ENCODE measurements around the gene EME1. TPM values are rescaled to one million over a fixed set of nuclear protein-coding genes. Genes with fewer than 3 reads are reported as not detected.

The EME1 gene
- total and polyA plus RNA-seq, 2 of the 8 experiments (the other 6 are each of a cell fraction or from before 2014, with no cell fraction given): 13.9 to 16.3 TPM

DNA sequence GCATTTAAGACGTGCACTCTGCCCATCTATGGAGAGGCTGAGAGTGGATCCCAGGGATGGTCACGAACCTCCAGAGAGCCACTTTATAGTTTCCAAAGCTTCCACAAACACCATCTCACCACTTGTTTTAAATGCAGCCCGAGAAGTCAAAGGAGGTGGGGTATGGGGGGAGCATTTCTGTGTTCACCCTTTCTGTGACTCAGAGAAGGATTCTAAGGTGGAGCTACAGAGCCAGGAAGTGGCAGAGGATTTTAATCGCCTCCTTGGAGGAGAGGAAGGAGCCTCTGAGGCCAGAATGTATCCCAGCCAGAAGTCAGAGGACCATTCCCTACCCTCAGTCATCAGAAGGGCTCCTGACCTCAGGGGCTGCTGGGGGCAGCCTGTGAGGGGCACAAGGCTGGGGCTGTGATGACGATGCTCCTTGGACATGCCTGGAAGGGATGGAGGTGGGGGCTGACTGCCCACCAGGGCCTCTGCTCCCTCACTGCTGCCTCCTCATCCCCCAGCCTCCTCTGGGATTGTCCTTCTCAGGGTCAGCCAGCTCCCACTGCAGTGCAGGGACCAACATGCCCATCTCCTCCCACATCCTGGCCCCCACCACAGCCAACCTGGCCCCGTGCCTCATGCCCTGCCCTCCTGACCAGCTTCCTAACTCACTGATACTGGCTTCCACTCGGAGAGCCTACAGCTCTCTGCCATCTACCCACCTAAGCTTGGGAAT lies 24.3 kb upstream of the EME1 start:
- FAIRE-seq (no peak), DNase-seq (ENCODE audit: low read depth in 1 of 2, low spot score in 2 of 2) (no peak)
- Histone ChIP-seq H2BK20ac (ENCODE audit: low read length) (no peak overlapping the region), H3K27ac (ENCODE audit: low read depth, low read length) (no peak overlapping the region), H4K8ac (ENCODE audit: extremely low read depth, insufficient read depth, low read length) (no peak overlapping the region; the same call in 1 of the 2 replicates), H3K4me2 (ENCODE audit: insufficient read depth in 1 of 2, low read depth in 2 of 2, low read length in 2 of 2) (no peak overlapping the region; a peak in 1 of 4 replicates), H2BK5ac (ENCODE audit: low read depth, low read length) (peak overlapping the region; percentile 68; the same call in 1 of the 2 replicates), H3K18ac (ENCODE audit: extremely low read depth, low read length) (no peak overlapping the region), H2AFZ (ENCODE audit: low read length) (no peak overlapping the region), H2AK5ac (ENCODE audit: low read depth, low read length) (peak overlapping the region; percentile 86; the same call in 1 of the 2 replicates), H4K91ac (replicated peaks; ENCODE audit: insufficient read length, low read length) (no peak overlapping the region), H2BK120ac (replicated peaks; ENCODE audit: low read depth, low read length) (no peak overlapping the region), H3K27me3 (replicated peaks in 1 of 4; ENCODE audit: control insufficient read depth in 3 of 4, extremely low read depth in 1 of 4, insufficient read depth in 3 of 4, low read length in 3 of 4) (peaks cover 0 to 9% (median 5%) of the 10 kb centered on the region in 4 experiments; a peak in 4 of 7 replicates), H3K9ac (replicated peaks in 1 of 4; ENCODE audit: extremely low read depth in 1 of 4, low read depth in 3 of 4, low read length in 3 of 4) (peak overlapping the region in 1 of 4 experiments; percentile 21; a peak in 1 of 7 replicates), H4K5ac (ENCODE audit: insufficient read length, low read depth, low read length) (no peak overlapping the region), H3K23me2 (ENCODE audit: low read depth, low read length) (peaks cover 17% of the 10 kb centered on the region), H3K4me1 (replicated peaks in 1 of 4; ENCODE audit: control insufficient read depth in 3 of 4, insufficient read depth in 4 of 4, low read length in 3 of 4) (peaks cover 4 to 17% (median 11%) of the 10 kb centered on the region in 4 experiments), H2BK12ac (ENCODE audit: low read depth, low read length) (0 out of 2 replicates have a peak overlapping the region, but pooled peaks have one; percentile 4), H3K9me3 (ENCODE audit: insufficient read depth in 2 of 2, low read depth in 1 of 2, low read length in 1 of 2) (no peaks in the 10 kb centered on the region), H3K56ac (replicated peaks; ENCODE audit: insufficient read length, low read depth, low read length) (no peak overlapping the region), H3K36me3 (ENCODE audit: control insufficient read depth in 2 of 4, insufficient read depth in 4 of 4, low read length in 3 of 4) (peaks cover 0 to 4% (median under 1%) of the 10 kb centered on the region in 4 experiments; a peak in 2 of 8 replicates), H3K4ac (replicated peaks; ENCODE audit: insufficient read length, low read depth, low read length) (no peak overlapping the region), H3K23ac (ENCODE audit: insufficient read length) (no peak overlapping the region), H3K4me3 (ENCODE audit: extremely low read depth in 1 of 4, insufficient read depth in 2 of 4, low read depth in 3 of 4, low read length in 4 of 4) (no peak overlapping the region), H2BK15ac (ENCODE audit: low read length) (0 out of 2 replicates have a peak overlapping the region, but pooled peaks have one; percentile 4), H4K20me1 (replicated peaks in 1 of 2; ENCODE audit: control insufficient read depth in 1 of 2, insufficient read depth in 2 of 2, low read length in 2 of 2) (peaks cover 2 to 26% of the 10 kb centered on the region in 2 experiments), H3K79me2 (ENCODE audit: control insufficient read depth in 1 of 2, insufficient read depth in 2 of 2, low read length in 2 of 2) (peaks cover 0 to 25% of the 10 kb centered on the region in 2 experiments; a peak in 2 of 4 replicates), H3K14ac (ENCODE audit: insufficient read length) (no peak overlapping the region), H3K79me1 (ENCODE audit: low read depth, low read length) (peaks cover 20% of the 10 kb centered on the region)
- CTCF ChIA-PET (ENCODE audit: partially characterized antibody): interaction anchor here (0.6 to 4.0 kb wide), 10 partner anchors 15 to 179 kb away, joined by 3 to 58 read pairs (median 4); no protein-coding TSS in a partner anchor
- TF ChIP-seq POLR2A (IDR thresholded peaks at IDR 0.05; ENCODE audit: control extremely low read depth in 1 of 2, low read depth in 2 of 2, low read length in 2 of 2) (peak in 1 of 2 experiments; percentile 46; a peak in 1 of 3 replicates), GABPA (IDR thresholded peaks at IDR 0.05; ENCODE audit: borderline replicate concordance, insufficient read depth, low read length) (no peak), RXRA (IDR thresholded peaks at IDR 0.05; ENCODE audit: insufficient read depth, low read depth, low read length) (no peak), POLR2AphosphoS5 (IDR thresholded peaks at IDR 0.05; ENCODE audit: low read depth, low read length) (0 out of 2 replicates have a peak, but pooled peaks have one; percentile 8), SIRT6 (IDR thresholded peaks at IDR 0.05; ENCODE audit: low read length) (no peak)
- TF ChIP-seq, protein P1, sequence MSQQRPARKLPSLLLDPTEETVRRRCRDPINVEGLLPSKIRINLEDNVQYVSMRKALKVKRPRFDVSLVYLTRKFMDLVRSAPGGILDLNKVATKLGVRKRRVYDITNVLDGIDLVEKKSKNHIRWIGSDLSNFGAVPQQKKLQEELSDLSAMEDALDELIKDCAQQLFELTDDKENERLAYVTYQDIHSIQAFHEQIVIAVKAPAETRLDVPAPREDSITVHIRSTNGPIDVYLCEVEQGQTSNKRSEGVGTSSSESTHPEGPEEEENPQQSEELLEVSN (IDR thresholded peaks at IDR 0.05): no peak
- TF ChIP-seq, protein P2, sequence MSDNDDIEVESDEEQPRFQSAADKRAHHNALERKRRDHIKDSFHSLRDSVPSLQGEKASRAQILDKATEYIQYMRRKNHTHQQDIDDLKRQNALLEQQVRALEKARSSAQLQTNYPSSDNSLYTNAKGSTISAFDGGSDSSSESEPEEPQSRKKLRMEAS (IDR thresholded peaks at IDR 0.05): no peak
- 81% methylated on average over 7 of the region's 7 CpGs; no CpG with 5 or more reads in 1 of the 2 experiments for WGBS, 2 experiments (ENCODE audit: extremely low coverage in 1 of 2, insufficient coverage in 1 of 2, insufficient read length in 1 of 2, insufficient replicate concordance in 2 of 2, low coverage in 1 of 2, low lambda C conversion rate in 2 of 2, missing lambda C conversion rate in 1 of 2)
- POLR2A ChIA-PET (ENCODE audit: partially characterized antibody): interaction anchor here (0.7 to 12.4 kb wide), 5 partner anchors 14 to 144 kb away, joined by 3 to 135 read pairs (median 3); no protein-coding TSS in a partner anchor

Data from H1 (cell line).